Spleen (tissue), 11 donors: Measurements from ENCODE around the gene WHAMM. TPM values are rescaled to one million over a fixed set of nuclear protein-coding genes. Genes with fewer than 3 reads are reported as not detected.

ENCODE experiments used
- DNase-seq: peaks from one replicate; pipeline ENCODE4 v3.0.0-alpha.2; 2020
- H3K27ac ChIP-seq, 8 donors: fragments of 200-600 bp; sonication (generic) in 7 of 8; 1 replicate in 4 of 8; 2 replicates in 4 of 8; pipeline versions ENCODE4 v1.5.0 to v1.8.0; 2016 to 2021; ENCODE audit warnings: inconsistent platforms in 4 of 8, mild to moderate bottlenecking in 4 of 8, moderate library complexity in 1 of 8
- H3K27me3 ChIP-seq, 7 donors: fragments of 200-600 bp; sonication (generic) in 6 of 7; replicated peaks in 1 of 7; 1 replicate in 4 of 7; 2 replicates in 3 of 7; pipeline versions ENCODE4 v1.5.0 to v1.8.0; 2016 to 2021; ENCODE audit warnings: inconsistent platforms in 3 of 7, mild to moderate bottlenecking in 1 of 7
- H3K36me3 ChIP-seq, 6 donors: fragments of 200-600 bp; sonication (generic) in 5 of 6; 1 replicate in 4 of 6; 2 replicates in 2 of 6; pipeline versions ENCODE4 v1.5.0 to v1.8.0; 2016 to 2021; ENCODE audit warnings: inconsistent platforms in 2 of 6
- H3K4me1 ChIP-seq, 6 donors: fragments of 200-600 bp; sonication (generic) in 5 of 6; 1 replicate in 3 of 6; 2 replicates in 3 of 6; pipeline versions ENCODE4 v1.5.0 to v1.8.0; 2016 to 2021; ENCODE audit warnings: inconsistent platforms in 3 of 6
- H3K4me3 ChIP-seq, 8 donors: fragments of 200-600 bp; sonication (generic) in 7 of 8; 1 replicate in 4 of 8; 2 replicates in 4 of 8; pipeline versions ENCODE4 v1.5.0 to v1.8.0; 2016 to 2021; ENCODE audit warnings: inconsistent platforms in 4 of 8, mild to moderate bottlenecking in 4 of 8, moderate library complexity in 2 of 8
- H3K9me3 ChIP-seq, 8 donors: fragments of 200-600 bp; sonication (generic) in 7 of 8; 1 replicate in 4 of 8; 2 replicates in 4 of 8; pipeline versions ENCODE4 v1.5.0 to v1.8.0; 2016 to 2021; ENCODE audit warnings: inconsistent platforms in 4 of 8
- POLR2A ChIP-seq, 3 donors: fragments of 450-650 bp; IDR thresholded peaks; one replicate each; pipeline ENCODE4 v1.5.1; 2017; ENCODE audit warnings: antibody characterized with exemption in 3 of 3, mild to moderate bottlenecking in 1 of 3
- POLR2AphosphoS5 ChIP-seq, 3 donors: sonication (generic); formaldehyde crosslinking; IDR thresholded peaks; one replicate each; pipeline ENCODE4 v1.5.1; 2017; ENCODE audit warnings: antibody characterized with exemption in 3 of 3
- WGBS, 5 donors: extraction: QIAGEN DNeasy Blood & Tissue Kit in 3 of 5; methylation state at CpG; one replicate each; pipeline versions ENCODE4 v1.1.5 to v1.1.7; 2013 to 2018; 5-methylcytosine and 5-hydroxymethylcytosine counted together
- intact Hi-C: fragments of 100-400 bp; cut with DNase I; formaldehyde crosslinking; loops from one replicate; pipeline ENCODE4 v1.15.0; 2023; ENCODE audit warnings: low total_unique reads
- polyA plus RNA-seq, 3 donors: library from polyadenylated mRNA; stranded (reverse); fragments of 200-250 nt; gene quantifications; one replicate each; pipeline ENCODE4 v1.2.1, GENCODE V29; 2013
- total RNA-seq, 7 donors: library from RNA; depleted of rRNA in 3 of 7; stranded (reverse); fragments of >200 nt in 3 of 7; fragmentation: NEBNext Ultra II Directional in 4 of 7; extraction: Animal tissue kit (Norgen Biotek cat#: 25700) in 4 of 7; gene quantifications; one replicate each; pipeline versions ENCODE4 v1.1.0 to v1.2.1, GENCODE V29; 2016 to 2021
- TF ChIP-seq, protein P1 (sequence below), 11 experiments: fragments of 200-600 bp in 7 of 11; fragments of 450-650 bp in 4 of 11; sonication (generic) in 4 of 11; IDR thresholded peaks in 8 of 11; conservative IDR thresholded peaks in 3 of 11; 1 replicate in 7 of 11; 2 replicates in 4 of 11; pipeline versions ENCODE4 v1.4.0 to v1.8.0; 2016 to 2021; ENCODE audit warnings: antibody characterized with exemption in 11 of 11, inconsistent platforms in 4 of 11, mild to moderate bottlenecking in 1 of 11
- donor health status: healthy with polysubstance abuse.
- donor health status: DM: no; HTN: no; CAD: no; lungs with moderate emphysema.
- donor health status: DM: no; HTN: no; CAD: no.
- donor health status: Bipolar disorder and iron deficiency.
- donor health status: healthy.
- donor health status: DM: no; HTN: no; CAD: no.
- donor health status: DM: yes; HTN: yes; CAD: no.

The WHAMM gene
- total and polyA plus RNA-seq, 10 donors, result 3.3 to 14.1 (median 11.9) TPM

DNA sequence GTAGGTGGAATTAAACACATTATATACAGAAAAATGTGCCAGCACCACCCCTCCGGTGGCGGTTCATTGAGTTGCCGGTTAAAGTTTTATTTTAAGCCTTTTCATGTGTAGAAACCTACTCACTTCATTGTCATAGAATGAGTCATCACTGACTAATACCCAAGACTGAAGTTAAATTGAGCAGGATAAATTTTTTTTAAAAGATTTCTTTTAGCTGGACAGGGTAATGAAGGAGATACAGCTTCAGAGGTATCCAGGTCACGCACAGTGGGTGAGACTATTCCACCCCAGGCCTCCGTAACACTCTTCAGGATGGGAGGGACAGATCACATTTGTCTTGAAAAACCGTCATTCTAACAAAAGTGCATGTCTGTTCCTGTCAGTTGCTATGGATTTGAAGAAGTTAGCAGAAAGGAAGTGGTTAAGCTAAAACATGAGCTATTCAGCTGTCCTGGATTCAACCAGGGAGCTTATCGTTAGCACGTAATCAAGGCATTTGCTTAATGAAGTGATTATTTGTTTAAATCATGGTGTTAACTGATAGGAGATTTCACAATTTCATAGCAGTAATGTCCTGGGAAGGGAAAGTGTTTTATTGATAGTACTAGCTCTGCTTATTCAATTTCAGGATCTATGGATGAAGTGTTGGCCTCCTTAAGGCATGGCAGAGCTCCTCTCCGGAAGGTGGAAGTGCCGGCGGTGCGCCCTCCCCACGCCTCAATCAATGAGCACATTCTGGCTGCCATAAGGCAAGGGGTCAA, 23.4 kb downstream of the WHAMM start:
- Histone ChIP-seq H3K4me3 (no peak overlapping the region), H3K36me3 (peaks cover 12 to 100% (median 96%) of the 10 kb centered on the region in 6 donors), H3K4me1 (peaks cover 0 to 16% (median 5%) of the 10 kb centered on the region in 6 donors), H3K27ac (peak overlapping the region in 1 of 8 donors; percentile 0), H3K27me3 (no peaks in the 10 kb centered on the region), H3K9me3 (no peaks in the 10 kb centered on the region)
- WGBS, 5 donors, result 45 to 61% (median 55%) methylated on average over 13 of the region's 13 CpGs
- intact Hi-C loops, result no loop called here
- no peak for TF ChIP-seq POLR2AphosphoS5 (IDR thresholded peaks at IDR 0.05)
- no peak for DNase-seq

DNA sequence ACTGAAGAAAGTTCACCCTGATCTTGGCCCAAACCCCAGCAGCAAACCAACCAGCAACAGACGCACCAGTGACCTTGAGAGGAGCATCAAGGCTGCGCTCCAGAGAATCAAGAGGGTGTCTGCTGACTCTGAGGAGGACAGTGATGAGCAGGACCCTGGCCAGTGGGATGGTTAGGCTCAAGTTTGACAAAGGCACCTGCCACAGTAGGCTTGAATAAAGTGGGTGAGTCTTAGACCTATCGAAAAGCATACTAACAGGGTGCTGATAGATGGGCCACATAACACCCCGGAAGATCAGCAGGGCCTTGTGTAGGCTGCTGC, 23.9 kb downstream of the WHAMM start:
- Histone ChIP-seq H3K9me3 (no peaks in the 10 kb centered on the region), H3K27me3 (no peaks in the 10 kb centered on the region), H3K36me3 (peaks cover 12 to 100% (median 92%) of the 10 kb centered on the region in 6 donors), H3K4me1 (peaks cover 0 to 16% (median 5%) of the 10 kb centered on the region in 6 donors), H3K4me3 (no peak overlapping the region), H3K27ac (peak overlapping the region in 1 of 8 donors; percentile 0)
- 85 to 99% (median 95%) methylated on average over 4 of the region's 4 CpGs for WGBS, 5 donors
- TF ChIP-seq, protein P1, sequence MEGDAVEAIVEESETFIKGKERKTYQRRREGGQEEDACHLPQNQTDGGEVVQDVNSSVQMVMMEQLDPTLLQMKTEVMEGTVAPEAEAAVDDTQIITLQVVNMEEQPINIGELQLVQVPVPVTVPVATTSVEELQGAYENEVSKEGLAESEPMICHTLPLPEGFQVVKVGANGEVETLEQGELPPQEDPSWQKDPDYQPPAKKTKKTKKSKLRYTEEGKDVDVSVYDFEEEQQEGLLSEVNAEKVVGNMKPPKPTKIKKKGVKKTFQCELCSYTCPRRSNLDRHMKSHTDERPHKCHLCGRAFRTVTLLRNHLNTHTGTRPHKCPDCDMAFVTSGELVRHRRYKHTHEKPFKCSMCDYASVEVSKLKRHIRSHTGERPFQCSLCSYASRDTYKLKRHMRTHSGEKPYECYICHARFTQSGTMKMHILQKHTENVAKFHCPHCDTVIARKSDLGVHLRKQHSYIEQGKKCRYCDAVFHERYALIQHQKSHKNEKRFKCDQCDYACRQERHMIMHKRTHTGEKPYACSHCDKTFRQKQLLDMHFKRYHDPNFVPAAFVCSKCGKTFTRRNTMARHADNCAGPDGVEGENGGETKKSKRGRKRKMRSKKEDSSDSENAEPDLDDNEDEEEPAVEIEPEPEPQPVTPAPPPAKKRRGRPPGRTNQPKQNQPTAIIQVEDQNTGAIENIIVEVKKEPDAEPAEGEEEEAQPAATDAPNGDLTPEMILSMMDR (IDR thresholded peaks at IDR 0.05 in 8 of 11, conservative IDR thresholded peaks at IDR 0.05 in 3 of 11), result no peak
- TF ChIP-seq POLR2A (IDR thresholded peaks at IDR 0.05) (no peak), POLR2AphosphoS5 (IDR thresholded peaks at IDR 0.05) (no peak)
- no peak for DNase-seq
- intact Hi-C loops, result no loop called here

DNA sequence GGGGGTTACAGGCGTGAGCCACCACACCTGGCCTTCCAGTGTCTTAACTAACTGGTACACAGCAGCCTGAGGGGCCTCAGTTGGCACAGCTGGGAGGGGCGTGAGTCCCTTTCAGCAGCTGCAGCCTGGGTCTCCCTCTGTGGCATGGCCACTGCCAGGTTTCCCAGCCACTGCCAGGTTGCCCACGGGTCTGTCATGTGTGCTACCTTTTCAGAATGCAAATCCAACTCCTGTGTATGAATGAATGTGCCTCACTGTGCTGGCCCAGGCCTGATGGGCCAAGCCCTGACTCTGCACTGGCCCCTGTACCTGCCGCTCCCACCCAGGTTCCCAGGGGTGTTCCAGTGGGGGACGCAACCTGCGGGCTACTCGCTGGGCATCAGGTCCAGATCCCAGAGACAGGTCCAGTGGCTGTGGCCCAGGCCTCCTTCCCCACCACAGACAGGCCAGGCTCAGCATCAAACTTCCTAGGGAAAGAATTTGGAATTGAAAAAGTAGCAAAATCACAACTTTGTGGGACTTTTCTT, 26.0 kb downstream of the WHAMM start:
- WGBS, 5 donors, result 95 to 100% (median 97%) methylated on average over 6 to 7 of the region's 7 CpGs
- Histone ChIP-seq H3K4me1 (peaks cover 0 to 16% (median 5%) of the 10 kb centered on the region in 6 donors), H3K4me3 (no peak overlapping the region), H3K27me3 (no peaks in the 10 kb centered on the region), H3K36me3 (peaks cover 8 to 84% (median 74%) of the 10 kb centered on the region in 6 donors), H3K9me3 (peaks cover 0 to 6% (median 0%) of the 10 kb centered on the region in 8 donors), H3K27ac (no peak overlapping the region)
- DNase-seq, result no peak
- peak in 2 of 3 donors; percentile 9 to 51 for TF ChIP-seq POLR2AphosphoS5 (IDR thresholded peaks at IDR 0.05)
- TF ChIP-seq, protein P1 (IDR thresholded peaks at IDR 0.05 in 8 of 11, conservative IDR thresholded peaks at IDR 0.05 in 3 of 11), result no peak
- intact Hi-C loops, result no loop called here

DNA sequence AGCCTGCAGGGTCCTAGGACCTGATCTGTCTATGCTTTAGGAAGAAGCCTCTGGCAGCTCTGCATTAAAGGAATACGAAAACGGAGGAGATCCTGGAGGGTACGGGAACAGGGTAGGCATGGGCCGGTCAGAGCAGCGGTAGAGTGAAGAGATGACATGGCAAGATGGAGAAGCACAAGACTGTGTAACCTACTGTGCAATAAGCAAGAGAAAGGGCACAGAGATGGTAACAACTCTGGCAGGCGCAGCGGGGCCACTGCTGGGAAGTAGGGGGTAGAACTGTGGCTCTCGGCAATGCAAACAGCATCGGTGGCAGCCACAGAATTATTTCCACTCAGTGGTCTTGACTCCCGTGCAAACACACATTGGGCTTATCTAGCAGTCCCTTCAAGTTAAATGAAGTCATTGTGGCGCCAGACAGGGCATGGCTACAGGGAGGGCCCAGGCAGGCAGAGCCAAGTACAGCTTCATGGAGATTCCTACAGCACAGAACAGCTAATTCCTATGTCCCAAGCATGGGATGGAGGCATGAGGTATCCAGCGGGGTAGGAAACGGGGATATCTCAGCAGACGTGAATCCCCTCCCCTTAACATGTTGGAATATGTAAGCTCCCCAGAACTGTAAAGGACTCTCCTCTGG, 28.8 kb downstream of the WHAMM start:
- Histone ChIP-seq H3K4me1 (no peaks in the 10 kb centered on the region), H3K27me3 (no peaks in the 10 kb centered on the region), H3K9me3 (peaks cover 0 to 6% (median 0%) of the 10 kb centered on the region in 8 donors), H3K36me3 (peaks cover 6 to 57% (median 47%) of the 10 kb centered on the region in 6 donors), H3K4me3 (no peak overlapping the region), H3K27ac (no peak overlapping the region)
- WGBS, 5 donors, result 96 to 97% (median 97%) methylated on average over 14 of the region's 14 CpGs
- TF ChIP-seq, protein P1 (IDR thresholded peaks at IDR 0.05 in 8 of 11, conservative IDR thresholded peaks at IDR 0.05 in 3 of 11), result no peak
- TF ChIP-seq POLR2A (IDR thresholded peaks at IDR 0.05) (no peak), POLR2AphosphoS5 (IDR thresholded peaks at IDR 0.05) (no peak)
- intact Hi-C loops, result no loop called here
- no peak for DNase-seq
